NB4 (cell line): Measurements from ENCODE around the gene NRP2.

Experiments used
- MYC ChIP-seq: IDR thresholded peaks from 2 replicates; pipeline ENCODE4 v1.6.1; 2011; ENCODE audit warnings: low read depth, low read length
- POLR2A ChIP-seq: IDR thresholded peaks from 2 replicates; pipeline ENCODE4 v1.6.1; 2011; ENCODE audit warnings: mild to moderate bottlenecking; ENCODE audit not compliant: insufficient read length; ENCODE audit errors: extremely low read depth
- TF ChIP-seq, protein P1 (sequence below): IDR thresholded peaks from one replicate; pipeline ENCODE4 v1.5.1; 2012; ENCODE audit warnings: low read depth, low read length
- TF ChIP-seq, protein P2 (sequence below): IDR thresholded peaks from 2 replicates; pipeline ENCODE4 v1.6.1; 2011; ENCODE audit warnings: low read depth, low read length

DNA sequence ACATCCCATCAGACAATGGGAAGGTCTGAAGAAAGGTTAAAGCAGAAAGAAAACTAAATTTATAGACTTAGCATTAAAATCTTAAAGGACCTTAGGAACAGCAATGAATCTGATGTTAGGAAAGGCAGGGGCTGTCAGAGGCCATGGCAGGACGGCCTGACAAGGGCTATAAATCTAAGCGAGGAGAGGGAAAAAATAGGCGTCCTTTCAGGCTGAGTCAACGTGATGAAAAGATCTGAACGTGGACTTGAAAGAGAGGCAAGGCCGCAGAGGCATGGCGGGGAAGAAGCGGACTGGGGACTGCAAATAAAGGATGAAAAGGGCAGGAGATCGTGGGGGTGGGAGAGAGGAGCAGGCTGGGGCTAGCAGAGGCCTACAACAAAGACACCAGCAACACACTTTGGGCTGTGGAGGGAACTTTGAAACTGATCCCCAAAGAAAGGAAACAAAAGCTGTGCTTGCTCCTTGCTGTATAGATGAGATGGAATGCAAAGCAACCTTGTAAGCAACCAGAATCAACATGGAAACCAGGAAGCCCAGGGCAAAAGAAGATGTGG, 145.6 kb downstream of the NRP2 start:
- TF ChIP-seq, protein P1, sequence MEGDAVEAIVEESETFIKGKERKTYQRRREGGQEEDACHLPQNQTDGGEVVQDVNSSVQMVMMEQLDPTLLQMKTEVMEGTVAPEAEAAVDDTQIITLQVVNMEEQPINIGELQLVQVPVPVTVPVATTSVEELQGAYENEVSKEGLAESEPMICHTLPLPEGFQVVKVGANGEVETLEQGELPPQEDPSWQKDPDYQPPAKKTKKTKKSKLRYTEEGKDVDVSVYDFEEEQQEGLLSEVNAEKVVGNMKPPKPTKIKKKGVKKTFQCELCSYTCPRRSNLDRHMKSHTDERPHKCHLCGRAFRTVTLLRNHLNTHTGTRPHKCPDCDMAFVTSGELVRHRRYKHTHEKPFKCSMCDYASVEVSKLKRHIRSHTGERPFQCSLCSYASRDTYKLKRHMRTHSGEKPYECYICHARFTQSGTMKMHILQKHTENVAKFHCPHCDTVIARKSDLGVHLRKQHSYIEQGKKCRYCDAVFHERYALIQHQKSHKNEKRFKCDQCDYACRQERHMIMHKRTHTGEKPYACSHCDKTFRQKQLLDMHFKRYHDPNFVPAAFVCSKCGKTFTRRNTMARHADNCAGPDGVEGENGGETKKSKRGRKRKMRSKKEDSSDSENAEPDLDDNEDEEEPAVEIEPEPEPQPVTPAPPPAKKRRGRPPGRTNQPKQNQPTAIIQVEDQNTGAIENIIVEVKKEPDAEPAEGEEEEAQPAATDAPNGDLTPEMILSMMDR, result no peak
- no peak for TF ChIP-seq POLR2A
- TF ChIP-seq, protein P2, sequence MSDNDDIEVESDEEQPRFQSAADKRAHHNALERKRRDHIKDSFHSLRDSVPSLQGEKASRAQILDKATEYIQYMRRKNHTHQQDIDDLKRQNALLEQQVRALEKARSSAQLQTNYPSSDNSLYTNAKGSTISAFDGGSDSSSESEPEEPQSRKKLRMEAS, result no peak
- TF ChIP-seq MYC, result no peak
